ENCODE results near the gene RHOC. TPM values are rescaled to one million over a fixed set of nuclear protein-coding genes. Genes with fewer than 3 reads are reported as not detected.

RHOC gene
- total RNA-seq, 1 donor from 2014 or later, result 11.5 TPM

DNA sequence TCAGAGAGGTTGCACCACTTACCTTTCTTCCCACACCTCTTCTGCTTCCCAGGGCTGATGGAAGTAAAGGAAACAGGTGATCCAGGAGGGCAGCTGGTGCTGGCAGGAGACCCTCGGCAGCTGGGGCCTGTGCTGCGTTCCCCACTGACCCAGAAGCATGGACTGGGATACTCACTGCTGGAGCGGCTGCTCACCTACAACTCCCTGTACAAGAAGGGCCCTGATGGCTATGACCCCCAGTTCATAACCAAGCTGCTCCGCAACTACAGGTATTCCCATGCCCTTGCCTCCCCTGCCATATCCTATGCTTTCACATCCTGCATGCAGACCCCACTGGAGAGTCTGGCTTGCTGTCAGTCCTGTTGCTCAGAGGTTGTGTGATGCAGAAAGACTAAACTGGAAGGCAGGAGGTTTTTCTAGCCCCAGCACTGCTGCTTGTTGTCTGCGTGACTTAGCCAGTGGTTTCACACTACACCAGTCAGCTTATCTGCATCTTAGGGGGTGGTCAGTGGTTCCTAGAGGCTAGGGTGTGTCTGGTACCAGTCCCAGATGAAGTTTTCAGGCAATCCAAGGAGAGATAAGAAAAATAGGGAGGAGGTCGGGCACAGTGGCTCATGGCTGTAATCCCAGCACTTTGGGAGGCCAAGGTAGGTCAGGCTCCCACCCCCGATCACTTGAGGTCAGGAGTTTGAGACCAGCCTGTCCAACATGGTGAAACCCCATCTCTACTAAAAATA is 10.2 kb downstream of the RHOC start:
- TF ChIP-seq, protein P1, sequence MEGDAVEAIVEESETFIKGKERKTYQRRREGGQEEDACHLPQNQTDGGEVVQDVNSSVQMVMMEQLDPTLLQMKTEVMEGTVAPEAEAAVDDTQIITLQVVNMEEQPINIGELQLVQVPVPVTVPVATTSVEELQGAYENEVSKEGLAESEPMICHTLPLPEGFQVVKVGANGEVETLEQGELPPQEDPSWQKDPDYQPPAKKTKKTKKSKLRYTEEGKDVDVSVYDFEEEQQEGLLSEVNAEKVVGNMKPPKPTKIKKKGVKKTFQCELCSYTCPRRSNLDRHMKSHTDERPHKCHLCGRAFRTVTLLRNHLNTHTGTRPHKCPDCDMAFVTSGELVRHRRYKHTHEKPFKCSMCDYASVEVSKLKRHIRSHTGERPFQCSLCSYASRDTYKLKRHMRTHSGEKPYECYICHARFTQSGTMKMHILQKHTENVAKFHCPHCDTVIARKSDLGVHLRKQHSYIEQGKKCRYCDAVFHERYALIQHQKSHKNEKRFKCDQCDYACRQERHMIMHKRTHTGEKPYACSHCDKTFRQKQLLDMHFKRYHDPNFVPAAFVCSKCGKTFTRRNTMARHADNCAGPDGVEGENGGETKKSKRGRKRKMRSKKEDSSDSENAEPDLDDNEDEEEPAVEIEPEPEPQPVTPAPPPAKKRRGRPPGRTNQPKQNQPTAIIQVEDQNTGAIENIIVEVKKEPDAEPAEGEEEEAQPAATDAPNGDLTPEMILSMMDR (IDR thresholded peaks at IDR 0.05), result no peak
- Mint-ChIP-seq H3K4me1 (peaks cover 31% of the 10 kb centered on the region), H3K27ac (no peak overlapping the region), H3K27me3 (no peaks in the 10 kb centered on the region), H3K9me3 (no peaks in the 10 kb centered on the region), H3K36me3 (ENCODE audit: low read depth) (peaks cover 23% of the 10 kb centered on the region), H3K4me3 (no peak overlapping the region)
- ATAC-seq (ENCODE audit: low read depth) (no peak), DNase-seq (no peak)
- intact Hi-C loops (cut with micrococcal nuclease), result no loop called here
- POLR2A ChIA-PET, result interaction anchor here (0.7 kb wide), 1 partner anchor 61 kb away, joined by 4 read pairs; no protein-coding TSS in a partner anchor
- CTCF ChIA-PET, result no interaction called here

DNA sequence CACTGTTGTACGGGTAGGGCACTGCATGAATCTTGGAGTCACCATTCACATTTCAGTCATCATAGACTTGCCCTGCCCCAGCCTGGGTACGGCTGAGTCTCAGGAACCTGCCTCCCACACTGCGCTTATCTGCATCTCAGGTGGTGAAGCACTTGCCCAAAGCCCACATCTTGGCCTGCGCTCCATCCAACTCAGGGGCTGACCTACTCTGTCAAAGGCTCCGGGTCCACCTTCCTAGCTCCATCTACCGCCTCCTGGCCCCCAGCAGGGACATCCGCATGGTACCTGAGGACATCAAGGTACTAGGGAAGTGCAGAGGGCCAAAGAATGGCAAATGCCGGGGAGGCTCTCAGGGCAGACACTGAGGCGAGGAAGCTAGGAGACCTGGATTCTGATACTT is 11.7 kb downstream of the RHOC start:
- no peak overlapping the region for H3K4me3 Mint-ChIP-seq
- intact Hi-C loops (cut with micrococcal nuclease), result no loop called here
- DNase-seq (no peak), ATAC-seq (ENCODE audit: low read depth) (no peak)
- CTCF ChIA-PET, result no interaction called here
- H3K4me1 Mint-ChIP-seq, result peaks cover 16% of the 10 kb centered on the region
- no peak overlapping the region for H3K27ac Mint-ChIP-seq
- H3K36me3 Mint-ChIP-seq (ENCODE audit: low read depth), result peaks cover 26% of the 10 kb centered on the region
- POLR2A ChIA-PET, result interaction anchor here (0.7 kb wide), 1 partner anchor 75 kb away, joined by 15 read pairs; no protein-coding TSS in a partner anchor
- no peaks in the 10 kb centered on the region for H3K27me3 Mint-ChIP-seq
- no peaks in the 10 kb centered on the region for H3K9me3 Mint-ChIP-seq
- TF ChIP-seq, protein P1 (IDR thresholded peaks at IDR 0.05), result no peak

DNA sequence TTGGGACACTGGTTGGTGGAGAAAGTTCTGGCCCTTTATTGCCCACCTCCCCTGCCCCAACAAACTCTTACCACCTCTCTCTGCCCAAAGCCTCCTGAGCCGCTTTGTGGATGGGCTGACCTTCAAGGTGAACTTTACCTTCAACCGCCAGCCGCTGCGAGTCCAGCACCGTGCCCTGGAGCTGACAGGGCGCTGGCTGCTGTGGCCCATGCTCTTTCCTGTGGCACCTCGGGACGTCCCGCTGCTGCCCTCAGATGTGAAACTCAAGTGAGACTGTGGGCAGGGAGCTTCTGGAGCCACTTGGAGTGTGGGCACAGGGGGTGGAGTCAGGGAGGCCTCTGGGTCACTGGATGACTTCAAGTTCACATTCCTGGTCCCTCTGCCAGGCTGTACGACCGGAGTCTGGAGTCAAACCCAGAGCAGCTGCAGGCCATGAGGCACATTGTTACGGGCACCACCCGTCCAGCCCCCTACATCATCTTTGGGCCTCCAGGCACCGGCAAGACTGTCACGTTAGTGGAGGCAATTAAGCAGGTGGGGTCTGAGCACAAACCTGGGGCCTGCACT is 12.5 kb downstream of the RHOC start:
- Mint-ChIP-seq H3K27ac (no peak overlapping the region), H3K36me3 (ENCODE audit: low read depth) (peaks cover 33% of the 10 kb centered on the region)

DNA sequence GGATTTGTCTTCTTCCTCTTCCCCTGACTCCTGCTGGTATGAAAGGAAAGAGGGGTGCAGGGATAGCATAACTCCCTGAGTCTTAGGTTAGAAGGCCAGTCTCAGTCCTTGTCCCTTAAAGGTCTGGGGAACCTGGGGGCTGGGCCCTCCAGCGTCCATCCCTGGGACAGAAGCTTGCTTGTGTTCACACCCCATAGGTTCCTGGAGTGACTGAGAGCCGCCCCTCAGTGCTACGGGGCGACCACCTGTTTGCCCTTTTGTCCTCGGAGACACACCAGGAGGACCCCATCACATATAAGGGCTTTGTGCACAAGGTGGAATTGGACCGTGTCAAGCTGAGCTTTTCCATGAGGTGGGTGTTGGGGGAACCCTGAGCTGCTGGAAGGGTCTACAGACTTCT is 13.1 kb downstream of the RHOC start:
- peaks cover 37% of the 10 kb centered on the region for H3K36me3 Mint-ChIP-seq (ENCODE audit: low read depth)
- TF ChIP-seq, protein P1 (IDR thresholded peaks at IDR 0.05), result no peak
- intact Hi-C loops (cut with micrococcal nuclease), result no loop called here
- no peak for ATAC-seq (ENCODE audit: low read depth)
- no peak overlapping the region for H3K4me3 Mint-ChIP-seq
- POLR2A ChIA-PET, result no interaction called here
- H3K27ac Mint-ChIP-seq, result no peak overlapping the region
- H3K4me1 Mint-ChIP-seq, result peaks cover 1% of the 10 kb centered on the region
- no peaks in the 10 kb centered on the region for H3K9me3 Mint-ChIP-seq
- CTCF ChIA-PET, result no interaction called here
- DNase-seq, result no peak
- H3K27me3 Mint-ChIP-seq, result no peaks in the 10 kb centered on the region

More for the DNA sequence above, 12.5 kb downstream of the RHOC start:
- CTCF ChIA-PET, result no interaction called here
- H3K4me3 Mint-ChIP-seq, result no peak overlapping the region
- DNase-seq (no peak), ATAC-seq (ENCODE audit: low read depth) (no peak)
- POLR2A ChIA-PET, result no interaction called here
- intact Hi-C loops (cut with micrococcal nuclease), result no loop called here
- TF ChIP-seq, protein P1 (IDR thresholded peaks at IDR 0.05), result no peak
- no peaks in the 10 kb centered on the region for H3K27me3 Mint-ChIP-seq
- no peaks in the 10 kb centered on the region for H3K9me3 Mint-ChIP-seq
- H3K4me1 Mint-ChIP-seq, result peaks cover 8% of the 10 kb centered on the region

DNA sequence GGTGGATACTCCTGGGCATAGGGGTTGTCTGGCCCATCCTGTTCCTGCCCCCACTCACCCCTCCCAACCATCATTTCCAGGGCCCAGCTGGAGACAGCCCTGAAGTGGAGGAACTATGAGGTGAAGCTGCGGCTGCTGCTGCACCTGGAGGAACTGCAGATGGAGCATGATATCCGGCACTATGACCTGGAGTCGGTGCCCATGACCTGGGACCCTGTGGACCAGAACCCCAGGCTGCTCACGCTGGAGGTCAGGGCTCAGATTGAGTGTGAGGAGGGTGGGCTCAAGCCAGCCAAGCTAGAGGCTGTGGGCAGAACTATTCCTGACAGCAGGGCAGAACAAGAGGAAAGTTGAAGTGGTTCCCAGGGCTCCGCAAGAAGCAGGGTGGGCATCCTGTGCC is 14.2 kb downstream of the RHOC start:
- TF ChIP-seq, protein P1 (IDR thresholded peaks at IDR 0.05), result no peak

More for the DNA sequence above, 14.2 kb downstream of the RHOC start:
- no peak overlapping the region for H3K27ac Mint-ChIP-seq
- no peak overlapping the region for H3K4me3 Mint-ChIP-seq
- no peaks in the 10 kb centered on the region for H3K27me3 Mint-ChIP-seq
- H3K4me1 Mint-ChIP-seq, result no peaks in the 10 kb centered on the region
- peaks cover 37% of the 10 kb centered on the region for H3K36me3 Mint-ChIP-seq (ENCODE audit: low read depth)
- ATAC-seq (ENCODE audit: low read depth) (no peak), DNase-seq (no peak)
- ChIA-PET POLR2A (no interaction called here), CTCF (no interaction called here)
- intact Hi-C loops (cut with micrococcal nuclease), result no loop called here
- H3K9me3 Mint-ChIP-seq, result no peaks in the 10 kb centered on the region
